Measurements from ENCODE around the gene SLC25A21.

SLC25A21 gene

DNA sequence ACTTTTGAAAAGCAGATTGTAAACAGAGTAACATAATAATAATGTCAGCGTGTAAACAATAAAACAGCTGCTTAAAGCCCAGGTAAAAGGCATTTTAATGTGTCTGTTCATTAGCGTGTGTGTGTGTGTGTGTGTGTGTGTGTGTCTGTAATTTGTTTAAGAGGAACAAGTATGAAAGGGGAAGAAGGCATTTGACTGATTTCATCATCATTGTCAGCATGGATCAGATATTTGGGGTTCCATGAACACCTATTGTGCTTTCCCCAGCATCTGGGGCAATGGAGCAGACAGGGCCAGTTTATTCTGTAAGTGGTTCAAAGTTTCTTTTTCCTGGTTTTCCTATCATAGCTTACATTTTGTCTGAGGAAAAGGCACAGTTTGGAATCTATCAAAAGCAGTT lies 28.9 kb downstream of the SLC25A21 start:
- no peak for DNase-seq (ENCODE audit: low read depth in 3 of 3)

DNA sequence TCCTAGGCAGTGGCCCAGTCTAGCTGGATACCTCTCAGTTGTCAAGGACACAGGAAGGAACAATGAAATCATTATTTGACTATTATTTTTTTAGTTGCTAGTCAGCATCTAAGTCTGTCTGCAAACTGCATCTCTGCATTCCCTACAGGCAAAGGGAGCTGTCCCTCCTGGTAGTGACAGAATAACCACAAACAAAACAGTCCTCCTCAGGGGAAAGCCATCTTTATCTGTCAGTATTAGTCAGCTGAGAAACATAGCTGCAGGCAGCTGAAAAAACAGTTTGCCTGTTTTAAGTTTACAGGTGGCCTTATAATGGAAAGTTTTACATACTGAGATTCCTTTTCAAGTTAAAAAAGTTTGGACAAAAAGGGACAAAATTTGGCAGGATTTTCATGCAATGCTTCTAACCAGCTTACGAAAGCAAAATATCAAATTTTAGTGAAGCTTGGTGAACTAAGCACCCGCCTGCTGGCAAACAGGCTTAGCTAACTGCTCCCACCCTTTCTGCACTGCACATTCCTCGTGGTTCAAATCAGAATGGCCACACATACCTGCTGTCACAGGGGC lies 29.5 kb downstream of the SLC25A21 start:
- DNase-seq (ENCODE audit: low read depth in 3 of 3), result no peak

GRCh38 chr14:37140176-37140575 lies 32.2 kb downstream of the SLC25A21 start:
- DNase-seq (ENCODE audit: low read depth in 3 of 3), result no peak

- DNase-seq (ENCODE audit: low read depth in 3 of 3), result no peak
These were observed 32.7 kb downstream of the SLC25A21 start for GRCh38 chr14:37139710-37140109.

GRCh38 chr14:37138898-37139297 lies 33.5 kb downstream of the SLC25A21 start:
- DNase-seq (ENCODE audit: low read depth in 3 of 3), result no peak

- DNase-seq (ENCODE audit: low read depth in 3 of 3), result no peak
These were observed 39.0 kb downstream of the SLC25A21 start for GRCh38 chr14:37133284-37133913.

- no peak for DNase-seq (ENCODE audit: low read depth in 3 of 3)
These were observed 41.2 kb downstream of the SLC25A21 start for GRCh38 chr14:37131205-37131604.

DNA sequence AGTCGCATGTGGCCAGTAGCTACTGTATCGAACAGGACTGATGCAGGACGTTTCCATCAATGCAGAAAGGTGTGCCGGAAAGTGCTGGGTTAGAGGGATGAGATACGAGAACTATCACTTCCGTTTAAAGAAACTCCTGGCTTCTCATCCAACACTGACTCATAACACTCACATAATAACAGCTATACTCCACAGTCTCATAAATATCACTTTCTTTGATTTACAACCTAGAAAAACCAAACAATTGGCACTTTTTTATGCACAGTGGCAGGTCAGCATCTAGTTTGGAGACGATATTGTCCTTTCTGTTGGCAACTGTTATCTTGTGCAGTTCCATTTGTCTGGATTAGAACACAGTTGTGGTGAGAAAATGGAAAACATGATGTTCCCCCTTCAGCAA lies 43.4 kb downstream of the SLC25A21 start:
- DNase-seq (ENCODE audit: low read depth in 3 of 3), result no peak

DNA sequence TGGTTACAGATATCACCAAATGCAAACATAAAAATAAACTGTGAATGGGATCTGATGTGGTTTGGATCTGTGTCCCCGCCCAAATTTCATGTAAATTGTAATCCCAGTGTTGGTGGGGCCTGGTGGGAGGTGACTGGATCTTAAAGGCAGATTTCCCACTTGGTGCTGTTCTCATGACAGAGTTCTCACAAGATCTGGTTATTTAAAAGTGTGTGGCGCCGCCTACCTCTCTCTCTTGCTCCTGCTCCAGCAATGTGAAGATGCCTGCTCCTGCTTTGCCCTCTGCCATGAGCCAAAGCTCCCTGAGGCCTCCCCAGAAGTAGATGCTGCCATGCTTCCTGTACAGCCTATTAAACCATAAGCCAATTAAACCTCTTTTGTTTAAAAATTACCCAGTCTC lies 47.8 kb downstream of the SLC25A21 start:
- no peak for DNase-seq (ENCODE audit: low read depth in 3 of 3)

DNA sequence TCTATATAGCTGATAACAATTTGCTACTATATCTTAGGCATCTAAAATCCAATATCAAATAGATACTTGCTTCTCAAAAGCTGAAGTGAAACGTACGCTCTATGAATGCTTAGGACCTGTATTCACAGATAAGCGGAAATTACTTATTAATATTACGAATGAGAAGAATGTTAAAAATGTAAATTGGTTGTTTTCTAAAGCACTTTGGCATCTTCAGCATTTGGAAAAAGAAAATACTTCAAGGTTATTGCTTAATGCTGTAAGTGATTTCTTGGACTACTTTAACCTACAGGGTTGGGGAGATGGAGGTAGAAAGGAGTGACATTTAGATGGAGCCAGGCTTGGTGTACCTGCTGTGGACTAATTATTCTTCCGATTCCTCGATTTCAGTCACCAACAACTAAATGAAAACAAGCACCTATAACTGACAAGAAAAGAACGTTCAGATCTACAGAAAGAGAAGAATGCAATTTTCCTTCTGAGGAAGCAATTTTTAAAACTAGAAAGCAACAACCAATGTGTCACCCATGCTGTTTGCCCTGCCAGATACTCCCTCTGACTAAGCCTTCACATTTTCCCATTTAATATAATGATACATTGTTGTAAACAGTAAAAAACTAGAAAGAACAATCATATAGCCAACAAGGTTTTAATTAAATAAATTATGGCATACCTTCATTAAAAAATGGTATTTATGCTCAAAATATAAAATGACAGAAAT lies 49.3 kb downstream of the SLC25A21 start:
- DNase-seq (ENCODE audit: low read depth in 3 of 3), result no peak

DNA sequence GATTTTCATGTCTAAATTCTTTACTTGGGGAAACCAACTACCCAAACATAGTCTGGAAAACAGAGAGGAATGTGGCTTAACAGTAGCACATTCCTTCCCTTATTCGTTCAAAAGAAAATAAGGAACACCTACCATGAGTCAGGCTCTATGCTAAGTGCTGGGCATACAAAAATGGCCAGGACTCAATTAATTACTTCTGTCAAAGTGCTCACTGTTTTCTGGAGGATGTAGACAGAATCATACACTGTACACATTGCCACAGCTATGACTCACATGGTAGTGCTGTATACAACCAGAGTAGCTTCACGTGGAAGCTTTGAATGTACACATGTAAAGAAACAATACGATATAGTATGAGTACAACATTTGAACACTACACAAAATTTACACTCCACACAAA lies 50.1 kb downstream of the SLC25A21 start:
- DNase-seq (ENCODE audit: low read depth in 3 of 3), result no peak

GRCh38 chr14:37118673-37119366 lies 53.6 kb downstream of the SLC25A21 start:
- no peak for DNase-seq (ENCODE audit: low read depth in 3 of 3)

DNA sequence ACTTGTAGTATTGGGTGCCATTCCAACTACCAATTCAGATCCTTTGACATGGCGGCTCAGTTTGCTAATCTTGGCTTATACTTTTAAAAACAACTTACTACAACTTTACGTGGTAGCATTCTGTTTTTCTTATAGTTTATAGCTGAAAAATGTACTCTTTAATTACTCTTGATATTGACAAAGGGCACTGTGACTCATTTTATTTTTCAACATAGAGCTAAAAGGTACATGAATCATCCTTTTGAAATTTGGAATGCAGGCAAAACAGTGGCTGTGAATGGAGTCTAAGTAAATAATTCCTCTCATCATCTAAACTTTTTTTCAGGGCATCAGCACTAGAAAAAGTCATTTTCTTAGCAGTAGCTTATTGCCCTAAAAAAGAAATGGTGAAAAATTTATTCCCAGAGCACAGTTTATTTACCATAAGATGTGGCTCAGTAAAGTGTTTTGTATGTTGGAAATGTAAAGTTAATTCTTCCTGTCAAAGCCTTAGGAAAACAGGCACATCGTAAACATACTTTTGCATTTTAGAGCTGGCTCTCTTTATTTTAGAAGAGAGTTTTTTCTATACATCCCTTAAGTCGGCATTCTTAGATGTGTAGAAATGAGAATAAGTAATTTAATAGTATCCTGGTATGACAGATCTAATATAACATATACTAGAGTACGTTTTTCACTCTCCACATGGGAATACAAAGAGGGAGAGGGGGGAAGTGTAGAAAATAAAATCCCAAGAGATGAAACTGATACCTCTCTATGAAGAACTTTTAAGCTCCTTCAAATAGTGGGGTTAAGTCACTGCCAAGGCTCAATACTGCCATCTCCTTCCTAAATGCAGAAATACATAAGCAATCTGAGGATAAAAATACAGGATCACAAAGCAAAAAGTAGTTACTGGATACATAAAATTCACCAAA lies 55.2 kb downstream of the SLC25A21 start:
- DNase-seq (ENCODE audit: low read depth in 3 of 3), result no peak

- DNase-seq (ENCODE audit: low read depth in 3 of 3), result no peak
These were observed 57.0 kb downstream of the SLC25A21 start for GRCh38 chr14:37115406-37115805.

DNA sequence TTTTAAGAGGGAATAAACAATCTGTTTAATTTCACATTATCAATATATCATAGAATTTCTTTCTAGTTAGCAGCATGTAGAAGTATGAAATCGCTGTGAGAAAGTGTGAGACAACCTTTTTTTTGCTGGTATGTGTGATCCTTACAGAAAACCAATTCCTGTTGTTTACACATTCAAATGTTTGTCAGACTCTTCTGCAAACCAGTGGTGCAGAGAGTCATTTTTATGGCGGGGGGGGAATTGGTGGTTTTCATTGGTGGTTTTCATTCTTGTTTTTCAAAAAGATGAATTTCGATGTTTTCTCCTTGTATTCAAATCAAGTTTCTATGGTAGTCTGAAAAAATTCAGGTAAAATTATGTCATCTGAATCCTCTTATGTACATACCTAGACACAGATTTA lies 57.8 kb downstream of the SLC25A21 start:
- no peak for DNase-seq (ENCODE audit: low read depth in 3 of 3)

- DNase-seq (ENCODE audit: low read depth in 3 of 3), result no peak
These were observed 58.4 kb downstream of the SLC25A21 start for GRCh38 chr14:37114002-37114401.

DNA sequence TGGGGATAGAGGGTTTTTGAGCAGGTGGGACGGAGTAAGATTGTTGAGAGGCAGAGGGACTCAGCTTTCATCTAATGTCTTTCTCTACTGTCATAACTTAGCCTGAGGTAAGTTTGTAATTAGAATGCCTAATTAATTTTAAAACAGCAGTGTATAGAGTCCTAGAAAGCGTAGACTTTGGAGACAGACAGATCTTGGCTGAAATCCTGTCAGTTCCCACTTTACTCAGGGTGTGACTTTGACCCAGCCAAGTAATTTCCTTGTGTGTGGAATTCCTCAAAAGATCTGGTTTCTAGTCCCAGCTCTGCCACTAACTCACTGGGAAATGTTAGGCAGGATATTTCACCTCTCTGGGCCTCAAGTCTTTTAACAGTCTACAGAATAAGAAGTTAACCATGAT lies 74.3 kb downstream of the SLC25A21 start:
- no peak for DNase-seq (ENCODE audit: low read depth in 3 of 3)

DNA sequence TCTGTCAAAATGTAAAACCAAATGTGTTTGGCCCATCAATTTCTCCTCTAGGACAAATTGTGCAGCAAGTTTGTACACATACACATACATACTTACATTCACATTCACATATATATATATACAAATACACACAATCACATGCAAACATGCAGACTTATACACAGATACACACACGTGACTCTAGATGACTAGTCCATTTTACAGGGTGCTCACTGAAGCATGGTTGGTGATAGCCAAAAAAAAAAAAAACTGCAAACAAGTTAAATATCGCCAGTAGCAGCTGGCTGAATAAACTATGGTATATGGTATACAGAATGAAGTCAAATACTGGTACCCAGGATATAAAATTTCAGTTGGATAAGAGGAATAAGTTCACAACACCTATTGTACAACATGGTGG lies 77.9 kb downstream of the SLC25A21 start:
- no peak for DNase-seq (ENCODE audit: low read depth in 3 of 3)

DNA sequence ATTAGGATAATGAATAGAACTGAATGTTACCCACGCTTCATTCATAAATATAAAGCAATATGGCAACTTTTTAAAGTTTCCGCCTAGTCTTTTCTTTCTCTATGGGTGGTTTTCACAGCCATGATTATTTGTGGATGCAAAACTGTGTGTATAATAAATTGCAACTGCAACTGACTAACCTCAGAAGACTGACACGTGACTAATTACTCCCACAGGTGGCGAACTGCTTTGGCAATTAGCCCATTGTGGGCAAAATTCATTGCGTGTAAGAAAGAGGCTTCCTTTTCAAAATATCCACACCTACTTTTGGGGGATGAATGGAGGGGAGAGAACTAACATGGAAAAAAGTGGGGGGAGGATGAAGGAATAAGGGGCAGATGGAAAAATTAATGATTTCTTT lies 79.0 kb downstream of the SLC25A21 start:
- DNase-seq (ENCODE audit: low read depth in 3 of 3), result no peak

DNA sequence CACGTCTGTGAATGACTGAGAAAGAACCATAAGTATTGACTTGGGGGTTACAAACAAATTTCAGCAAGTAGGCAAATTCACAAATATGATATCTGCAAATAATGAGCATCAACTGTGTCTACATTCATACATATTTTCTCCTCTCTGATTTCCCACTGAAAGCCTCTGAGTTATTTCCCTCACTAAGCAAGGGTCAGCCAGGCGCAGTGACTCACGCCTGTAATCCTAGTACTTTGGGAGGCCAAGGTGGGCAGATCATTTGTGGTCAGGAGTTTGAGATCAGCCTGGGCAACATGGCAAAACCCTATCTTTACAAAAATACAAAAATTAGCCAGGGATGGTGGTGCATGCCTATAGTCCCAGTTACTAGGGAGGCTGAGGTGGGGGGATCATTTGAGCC lies 80.8 kb downstream of the SLC25A21 start:
- DNase-seq (ENCODE audit: low read depth in 3 of 3), result no peak

DNA sequence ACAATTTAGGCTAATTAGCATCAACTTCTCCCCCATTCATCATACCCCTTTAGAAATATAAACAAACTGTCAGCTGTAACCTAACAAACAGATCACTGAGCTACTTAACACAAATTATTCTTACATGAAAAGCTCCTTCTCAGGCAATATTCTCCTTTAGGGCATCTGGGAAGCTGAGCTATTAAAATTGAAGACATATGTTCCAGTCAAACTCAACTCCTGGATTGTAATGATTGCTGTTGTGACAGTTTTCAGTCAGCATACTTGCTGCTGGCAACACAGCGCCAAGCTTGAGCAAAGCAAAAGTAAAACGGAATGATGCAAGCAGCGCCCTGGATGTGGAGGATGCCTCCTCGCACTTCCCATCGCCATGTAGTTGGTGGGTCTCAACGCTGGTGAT lies 82.4 kb downstream of the SLC25A21 start:
- DNase-seq (ENCODE audit: low read depth in 3 of 3), result no peak

- DNase-seq (ENCODE audit: low read depth in 3 of 3), result no peak
These were observed 83.0 kb downstream of the SLC25A21 start for GRCh38 chr14:37089410-37089809.

All from stimulated activated CD4-positive, alpha-beta T cell treated with anti-CD3 and anti-CD28 coated beads, TNF-alpha, amount 100 ng/mL, for 4 hours (primary cell).